CD4-positive, alpha-beta T cell (primary cell): ENCODE measurements around the gene PITPNC1. TPM values are rescaled to one million over a fixed set of nuclear protein-coding genes. Genes with fewer than 3 reads are reported as not detected.
"Not testable (repeated sequence)": the region's sequence is repeated elsewhere in the genome, so short reads cannot be mapped to it uniquely, and the experiment has no call there.

Experiments
- ATAC-seq: fragments of 200-7000 bp; cut with Tn5 transposase; one replicate; pipeline ENCODE4 v1.10.0; 2022; ENCODE audit warnings: mild to moderate bottlenecking; ENCODE audit not compliant: poor library complexity
- CTCF ChIA-PET: fragments of 350-600 bp; sonication (Branson Sonifier 250); formaldehyde crosslinking; loops from one replicate; lab custom pipeline; 2021; ENCODE audit warnings: antibody characterized with exemption, inconsistent platforms; lab: Charles Lee
- POLR2A ChIA-PET: fragments of 350-600 bp; sonication (Branson Sonifier 250); formaldehyde crosslinking; loops from one replicate; lab custom pipeline; 2021; ENCODE audit warnings: antibody characterized with exemption, inconsistent platforms; lab: Charles Lee
- DNase-seq, 14 experiments: peaks; one replicate each; pipeline ENCODE4 v3.0.0-alpha.2; 2013 to 2020; ENCODE audit warnings: mixed read lengths in 2 of 14
- H3K27ac ChIP-seq, 2 donors: one replicate each; pipeline versions ENCODE4 v1.5.1 to v1.7.0; 2013; ENCODE audit warnings: low read length in 2 of 2, low read depth in 1 of 2, mild to moderate bottlenecking in 1 of 2
- H3K27me3 ChIP-seq, 2 experiments: 1 replicate in 1 of 2; 2 replicates in 1 of 2; pipeline versions ENCODE4 v1.6.1 to v1.7.0; 2013; ENCODE audit warnings: low read length in 2 of 2, control low read depth in 1 of 2, mild to moderate bottlenecking in 1 of 2, moderate library complexity in 1 of 2; ENCODE audit not compliant: insufficient read depth in 2 of 2, control insufficient read depth in 1 of 2
- H3K36me3 ChIP-seq: one replicate; pipeline ENCODE4 v1.6.1; 2013; ENCODE audit warnings: low read length, control low read depth; ENCODE audit not compliant: insufficient read depth
- H3K4me1 ChIP-seq: one replicate; pipeline ENCODE4 v1.6.1; 2013; ENCODE audit warnings: low read length, control low read depth; ENCODE audit not compliant: insufficient read depth
- H3K4me3 ChIP-seq: one replicate; pipeline ENCODE4 v1.5.1; 2013; ENCODE audit warnings: mild to moderate bottlenecking, low read length, moderate library complexity
- H3K9me3 ChIP-seq, 2 experiments: 1 replicate in 1 of 2; 2 replicates in 1 of 2; pipeline versions ENCODE4 v1.6.1 to v1.7.0; 2013; ENCODE audit warnings: low read length in 2 of 2, mild to moderate bottlenecking in 2 of 2, control low read depth in 1 of 2, moderate library complexity in 1 of 2; ENCODE audit not compliant: control insufficient read depth in 1 of 2, insufficient read depth in 1 of 2
- H3K27ac Mint-ChIP-seq: one replicate; pipeline ENCODE4 v1.8.0; 2020; ENCODE audit warnings: mixed read lengths
- H3K27me3 Mint-ChIP-seq: one replicate; pipeline ENCODE4 v1.8.0; 2021; ENCODE audit warnings: mixed read lengths
- H3K36me3 Mint-ChIP-seq: one replicate; pipeline ENCODE4 v1.8.0; 2021; ENCODE audit warnings: low read depth, mixed read lengths
- H3K4me1 Mint-ChIP-seq: one replicate; pipeline ENCODE4 v1.8.0; 2021; ENCODE audit warnings: low read depth, mixed read lengths
- H3K4me3 Mint-ChIP-seq: one replicate; pipeline ENCODE4 v1.8.0; 2020; ENCODE audit warnings: mild to moderate bottlenecking, mixed read lengths
- H3K9me3 Mint-ChIP-seq: one replicate; pipeline ENCODE4 v1.8.0; 2020; ENCODE audit warnings: mixed read lengths
- intact Hi-C, 2 experiments: fragments of 100-400 bp; cut with DNase I in 1 of 2; cut with micrococcal nuclease in 1 of 2; formaldehyde crosslinking; loops; one replicate each; pipeline versions ENCODE4 v1.15.1 to v1.9.0; 2023 to 2025; cut with DNase I, micrococcal nuclease
- total RNA-seq, 174 experiments: library from RNA in 2 of 174; stranded (reverse) in 2 of 174; gene quantifications; one replicate each; pipeline ENCODE4 v1.2.3 and lab custom pipeline; 2021 to 2026
- TF ChIP-seq, protein P1 (sequence below): fragments of 200-600 bp; IDR thresholded peaks from one replicate; pipeline ENCODE4 v1.8.0; 2022; ENCODE audit warnings: antibody characterized with exemption, mild to moderate bottlenecking

PITPNC1 gene
- total RNA-seq, 2 experiments from 2014 or later = 80.2 to 83.4 TPM

DNA sequence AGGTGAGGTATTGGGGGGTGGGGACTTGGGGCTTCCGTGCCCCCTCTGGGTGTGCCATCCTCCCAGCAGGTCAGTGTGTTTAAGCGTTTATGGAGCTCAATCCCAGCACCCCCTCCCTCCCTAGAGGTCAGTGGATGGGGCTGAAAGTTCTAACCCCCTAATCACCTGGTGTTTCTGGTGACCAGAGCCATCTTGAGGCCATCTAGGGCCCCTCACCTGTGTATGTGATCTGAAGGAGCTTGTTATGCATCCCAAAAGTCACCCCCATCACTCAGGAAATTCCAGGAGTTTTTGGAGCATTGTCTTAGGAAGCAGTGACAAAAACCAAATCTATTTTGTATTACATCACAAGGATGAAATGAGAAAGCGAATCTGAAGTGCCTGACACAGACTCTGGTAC, 272.8 kb downstream of the PITPNC1 start:
- DNase-seq (no peak), ATAC-seq (no peak)
- Histone ChIP-seq H3K36me3 (peaks cover 38% of the 10 kb centered on the region), H3K4me1 (peaks cover 2% of the 10 kb centered on the region), H3K4me3 (no peak overlapping the region), H3K27ac (no peak overlapping the region), H3K9me3 (no peaks in the 10 kb centered on the region), H3K27me3 (no peaks in the 10 kb centered on the region)
- H3K27ac Mint-ChIP-seq = peak overlapping the region; percentile 14
- POLR2A ChIA-PET = interaction anchor here (1.5 kb wide), 1 partner anchor 274 kb away, joined by 3 read pairs; no protein-coding TSS in a partner anchor
- H3K4me3 Mint-ChIP-seq = no peak overlapping the region
- H3K9me3 Mint-ChIP-seq = no peaks in the 10 kb centered on the region
- peaks cover 32% of the 10 kb centered on the region for H3K36me3 Mint-ChIP-seq
- TF ChIP-seq, protein P1, sequence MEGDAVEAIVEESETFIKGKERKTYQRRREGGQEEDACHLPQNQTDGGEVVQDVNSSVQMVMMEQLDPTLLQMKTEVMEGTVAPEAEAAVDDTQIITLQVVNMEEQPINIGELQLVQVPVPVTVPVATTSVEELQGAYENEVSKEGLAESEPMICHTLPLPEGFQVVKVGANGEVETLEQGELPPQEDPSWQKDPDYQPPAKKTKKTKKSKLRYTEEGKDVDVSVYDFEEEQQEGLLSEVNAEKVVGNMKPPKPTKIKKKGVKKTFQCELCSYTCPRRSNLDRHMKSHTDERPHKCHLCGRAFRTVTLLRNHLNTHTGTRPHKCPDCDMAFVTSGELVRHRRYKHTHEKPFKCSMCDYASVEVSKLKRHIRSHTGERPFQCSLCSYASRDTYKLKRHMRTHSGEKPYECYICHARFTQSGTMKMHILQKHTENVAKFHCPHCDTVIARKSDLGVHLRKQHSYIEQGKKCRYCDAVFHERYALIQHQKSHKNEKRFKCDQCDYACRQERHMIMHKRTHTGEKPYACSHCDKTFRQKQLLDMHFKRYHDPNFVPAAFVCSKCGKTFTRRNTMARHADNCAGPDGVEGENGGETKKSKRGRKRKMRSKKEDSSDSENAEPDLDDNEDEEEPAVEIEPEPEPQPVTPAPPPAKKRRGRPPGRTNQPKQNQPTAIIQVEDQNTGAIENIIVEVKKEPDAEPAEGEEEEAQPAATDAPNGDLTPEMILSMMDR = no peak
- no peaks in the 10 kb centered on the region for H3K4me1 Mint-ChIP-seq
- no peaks in the 10 kb centered on the region for H3K27me3 Mint-ChIP-seq
- CTCF ChIA-PET = no interaction called here
- intact Hi-C loops = no loop called here

DNA sequence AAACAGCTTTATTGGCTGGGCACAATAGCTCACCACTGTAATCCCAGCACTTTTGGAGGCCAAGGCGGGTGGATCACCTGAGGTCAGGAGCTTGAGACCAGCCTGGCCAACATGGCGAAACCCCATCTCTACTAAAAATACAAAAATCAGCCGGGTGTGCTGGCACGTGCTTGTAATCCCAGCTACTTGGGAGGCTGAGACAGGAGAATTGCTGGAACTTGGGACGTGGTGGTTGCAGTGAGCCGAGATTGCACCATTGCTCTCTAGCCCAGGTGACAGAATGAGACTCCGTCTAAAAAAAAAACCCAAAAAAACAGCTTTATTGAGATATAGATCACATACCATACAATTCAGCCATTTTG, 274.1 kb downstream of the PITPNC1 start:
- H3K4me3 ChIP-seq, H3K4me1 ChIP-seq, intact Hi-C loops, POLR2A ChIA-PET, CTCF ChIA-PET, ATAC-seq, H3K27me3 ChIP-seq, H3K4me1 Mint-ChIP-seq, DNase-seq, H3K4me3 Mint-ChIP-seq, H3K27me3 Mint-ChIP-seq, H3K27ac Mint-ChIP-seq, H3K9me3 ChIP-seq, H3K27ac ChIP-seq, H3K9me3 Mint-ChIP-seq: not testable (repeated sequence)
- H3K36me3 Mint-ChIP-seq = peaks cover 39% of the 10 kb centered on the region
- peaks cover 40% of the 10 kb centered on the region for H3K36me3 ChIP-seq

DNA sequence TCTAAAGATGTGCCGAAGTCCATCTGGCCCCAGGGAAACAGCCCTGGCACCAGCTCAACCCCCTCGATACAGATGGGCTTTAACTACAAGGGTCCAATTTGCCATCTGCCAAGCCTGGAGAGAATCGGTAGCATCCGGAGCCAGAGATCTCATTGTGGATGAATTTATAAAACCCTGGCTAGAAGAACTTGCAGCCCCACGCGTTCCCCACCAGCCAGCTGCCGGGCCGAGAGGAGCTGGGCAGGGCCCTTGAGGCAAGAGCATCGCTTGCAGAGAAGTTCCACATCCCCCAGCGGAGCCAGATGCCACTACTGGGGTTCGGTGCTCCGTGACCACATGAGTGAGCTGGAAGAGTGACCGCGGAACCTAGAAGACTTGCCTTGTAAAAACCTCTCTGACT, 275.4 kb downstream of the PITPNC1 start:
- no peaks in the 10 kb centered on the region for H3K9me3 Mint-ChIP-seq
- POLR2A ChIA-PET = no interaction called here
- H3K27ac Mint-ChIP-seq = no peak overlapping the region
- no peaks in the 10 kb centered on the region for H3K27me3 ChIP-seq
- intact Hi-C loops = no loop called here
- no peak for DNase-seq
- peaks cover 33% of the 10 kb centered on the region for H3K36me3 ChIP-seq
- CTCF ChIA-PET = no interaction called here
- peaks cover 2% of the 10 kb centered on the region for H3K4me1 ChIP-seq
- H3K27me3 Mint-ChIP-seq = no peaks in the 10 kb centered on the region
- no peak overlapping the region for H3K4me3 ChIP-seq
- peaks cover 0 to 1% of the 10 kb centered on the region in 2 experiments for H3K9me3 ChIP-seq
- no peak overlapping the region for H3K27ac ChIP-seq
- ATAC-seq = no peak
- TF ChIP-seq, protein P1 = no peak
- peaks cover 52% of the 10 kb centered on the region for H3K36me3 Mint-ChIP-seq
- H3K4me3 Mint-ChIP-seq = no peak overlapping the region
- H3K4me1 Mint-ChIP-seq = no peaks in the 10 kb centered on the region

DNA sequence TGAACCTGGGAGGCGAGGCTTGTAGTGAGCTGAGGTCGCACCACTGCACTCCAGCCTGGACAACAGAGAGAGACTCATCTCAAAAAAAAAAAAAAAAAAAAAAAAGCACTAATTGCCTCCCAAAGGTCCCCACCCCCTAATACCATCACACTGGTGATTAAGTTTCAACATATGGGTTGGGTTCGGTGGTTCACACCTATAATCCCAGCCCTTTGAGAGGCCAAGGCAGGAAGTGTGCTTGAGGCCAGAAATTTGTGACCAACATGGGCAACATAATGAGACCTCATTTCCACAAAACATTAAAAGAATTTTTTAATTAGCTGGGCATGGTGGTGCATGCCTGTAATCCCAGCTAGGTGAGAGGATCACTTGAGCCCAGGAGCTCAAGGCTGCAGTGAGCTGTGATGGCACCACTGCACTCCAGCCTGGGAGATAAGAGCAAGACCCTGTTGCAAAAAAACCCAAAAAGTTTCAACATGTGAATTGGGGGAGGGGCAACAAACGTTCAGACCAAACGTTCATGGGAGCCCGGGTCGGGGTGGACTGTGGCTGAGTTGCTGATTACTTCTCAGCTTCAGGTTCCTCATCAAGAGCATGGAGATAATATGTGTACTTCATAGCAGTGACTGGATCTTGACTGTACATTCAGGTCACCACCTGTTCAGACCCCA, 278.5 kb downstream of the PITPNC1 start:
- Mint-ChIP-seq H3K36me3 (peaks cover 76% of the 10 kb centered on the region), H3K27me3 (no peaks in the 10 kb centered on the region), H3K4me1 (peaks cover 10% of the 10 kb centered on the region), H3K9me3 (peaks cover 2% of the 10 kb centered on the region), H3K27ac (no peak overlapping the region), H3K4me3 (no peak overlapping the region)
- H3K36me3 ChIP-seq = peaks cover 39% of the 10 kb centered on the region
- no peak for ATAC-seq
- ChIA-PET CTCF (no interaction called here), POLR2A (no interaction called here)
- H3K9me3 ChIP-seq = peaks cover 4 to 7% of the 10 kb centered on the region in 2 experiments
- intact Hi-C loops = no loop called here
- H3K27me3 ChIP-seq = no peaks in the 10 kb centered on the region
- TF ChIP-seq, protein P1 = no peak
- DNase-seq = no peak
- H3K4me3 ChIP-seq = no peak overlapping the region
- H3K27ac ChIP-seq = no peak overlapping the region
- no peaks in the 10 kb centered on the region for H3K4me1 ChIP-seq
